GM10248 (cell line): ENCODE measurements around the gene FEM1C.

ENCODE experiments used
- CTCF ChIA-PET: fragments of 300-600 bp; sonication (Branson Sonifier 250); formaldehyde crosslinking; extraction: SDS; loops from one replicate; lab custom pipeline; 2021; ENCODE audit warnings: antibody characterized with exemption; lab: Yijun Ruan, JAX
- POLR2A ChIA-PET: fragments of 350-650 bp; sonication (Branson Sonifier 250); formaldehyde crosslinking; extraction: SDS; loops from one replicate; lab custom pipeline; 2020; ENCODE audit warnings: antibody characterized with exemption; lab: Yijun Ruan, JAX
- DNase-seq: peaks from one replicate; pipeline ENCODE4 v3.0.0; 2012; ENCODE audit errors: extremely low spot score
- TF ChIP-seq, protein P1 (sequence below): IDR thresholded peaks from 2 replicates; pipeline ENCODE4 v1.5.1; 2012; ENCODE audit warnings: mild to moderate bottlenecking, low read depth; ENCODE audit errors: extremely low read depth, missing control alignments, control extremely low read depth

Gene FEM1C

DNA sequence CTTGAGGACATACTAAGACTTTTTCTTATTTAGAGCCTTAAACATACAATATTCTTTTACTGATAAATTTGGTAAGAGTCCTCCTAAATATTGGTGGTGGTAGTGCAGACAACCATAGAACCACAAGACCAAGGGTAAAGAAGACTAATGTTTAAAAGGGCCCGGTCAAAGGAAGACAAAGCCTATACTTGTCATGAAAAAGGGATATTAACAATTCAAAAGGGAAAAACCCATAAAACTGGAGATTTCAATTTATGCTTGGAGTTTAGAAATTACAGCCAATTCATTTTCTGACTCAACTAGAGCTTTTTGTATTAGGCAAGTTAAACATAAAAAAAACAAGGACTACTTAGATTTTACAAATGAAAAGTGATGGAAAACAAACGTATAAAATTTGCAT, 24.4 kb downstream of the FEM1C start:
- DNase-seq: no peak
- POLR2A ChIA-PET: no interaction called here
- TF ChIP-seq, protein P1, sequence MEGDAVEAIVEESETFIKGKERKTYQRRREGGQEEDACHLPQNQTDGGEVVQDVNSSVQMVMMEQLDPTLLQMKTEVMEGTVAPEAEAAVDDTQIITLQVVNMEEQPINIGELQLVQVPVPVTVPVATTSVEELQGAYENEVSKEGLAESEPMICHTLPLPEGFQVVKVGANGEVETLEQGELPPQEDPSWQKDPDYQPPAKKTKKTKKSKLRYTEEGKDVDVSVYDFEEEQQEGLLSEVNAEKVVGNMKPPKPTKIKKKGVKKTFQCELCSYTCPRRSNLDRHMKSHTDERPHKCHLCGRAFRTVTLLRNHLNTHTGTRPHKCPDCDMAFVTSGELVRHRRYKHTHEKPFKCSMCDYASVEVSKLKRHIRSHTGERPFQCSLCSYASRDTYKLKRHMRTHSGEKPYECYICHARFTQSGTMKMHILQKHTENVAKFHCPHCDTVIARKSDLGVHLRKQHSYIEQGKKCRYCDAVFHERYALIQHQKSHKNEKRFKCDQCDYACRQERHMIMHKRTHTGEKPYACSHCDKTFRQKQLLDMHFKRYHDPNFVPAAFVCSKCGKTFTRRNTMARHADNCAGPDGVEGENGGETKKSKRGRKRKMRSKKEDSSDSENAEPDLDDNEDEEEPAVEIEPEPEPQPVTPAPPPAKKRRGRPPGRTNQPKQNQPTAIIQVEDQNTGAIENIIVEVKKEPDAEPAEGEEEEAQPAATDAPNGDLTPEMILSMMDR: no peak
- CTCF ChIA-PET: interaction anchor here (1.2 to 2.1 kb wide), 7 partner anchors 14 to 79 kb away, joined by 3 to 8 read pairs (median 3); no protein-coding TSS in a partner anchor

DNA sequence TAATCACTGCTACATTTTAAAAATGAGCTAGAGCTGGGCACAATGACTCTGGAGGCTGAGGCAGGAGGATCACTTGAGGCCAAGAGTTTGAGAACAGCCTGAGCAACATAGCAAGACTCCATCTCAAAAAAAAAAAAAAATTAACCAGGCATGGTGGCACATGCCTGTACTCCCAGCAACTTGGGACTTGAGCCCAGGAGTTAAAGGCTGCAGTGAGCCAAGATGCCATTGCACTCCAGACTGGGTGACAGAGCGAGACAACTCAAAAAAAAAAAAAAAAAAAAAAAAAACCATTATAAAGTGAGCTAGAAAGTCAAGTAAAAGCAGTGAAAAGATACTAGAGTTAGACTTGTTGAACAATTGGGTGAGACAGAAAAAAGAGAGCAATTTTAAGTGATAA, 28.2 kb downstream of the FEM1C start:
- TF ChIP-seq, protein P1: no peak
- ChIA-PET CTCF (interaction anchor here (1.3 kb wide), 1 partner anchor 8 kb away, joined by 3 read pairs; no protein-coding TSS in a partner anchor), POLR2A (interaction anchor here (0.6 kb wide), 1 partner anchor 39 kb away, joined by 4 read pairs; no protein-coding TSS in a partner anchor)
- no peak for DNase-seq

DNA sequence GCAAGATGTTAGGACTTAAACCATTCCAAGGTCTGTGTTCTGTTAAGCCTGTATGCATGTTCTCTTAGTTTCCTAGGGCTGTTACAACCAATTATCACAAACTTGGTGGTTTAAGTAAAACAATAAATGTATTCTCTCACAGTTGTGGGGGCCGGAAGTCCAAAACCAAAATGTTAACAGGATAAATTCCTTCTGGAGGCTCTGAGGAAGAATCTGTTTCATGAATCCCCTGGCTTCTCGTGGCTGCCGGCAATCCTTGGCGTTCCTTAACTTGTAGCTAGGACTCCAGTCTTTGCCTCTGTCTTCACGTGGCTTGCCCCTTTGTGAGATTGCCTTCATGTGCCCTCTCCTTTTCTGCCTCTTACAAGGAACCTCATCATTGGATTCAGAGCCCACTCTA, 30.4 kb downstream of the FEM1C start:
- CTCF ChIA-PET: interaction anchor here (0.9 to 2.0 kb wide), 5 partner anchors 8 to 17 kb away, joined by 3 to 8 read pairs (median 4); no protein-coding TSS in a partner anchor
- TF ChIP-seq, protein P1: no peak
- POLR2A ChIA-PET: no interaction called here
- no peak for DNase-seq

DNA sequence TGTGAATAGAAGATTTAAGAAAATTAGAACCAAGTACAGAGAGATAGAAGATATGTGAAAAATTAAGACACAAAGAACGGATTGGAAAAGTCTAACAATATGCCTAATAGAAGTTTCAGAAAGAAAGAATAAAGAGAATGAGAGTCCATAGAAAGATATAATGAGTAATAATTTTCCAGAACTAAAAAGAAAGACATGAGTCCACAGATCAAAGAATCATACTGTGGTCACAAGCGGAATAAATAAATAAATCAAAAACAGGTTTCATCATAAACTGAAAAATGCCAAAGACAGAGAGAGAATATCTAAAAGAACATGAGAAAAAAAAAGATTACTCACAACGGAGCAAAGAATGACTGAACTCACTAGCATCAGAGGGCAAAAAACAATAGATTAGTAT, 32.9 kb downstream of the FEM1C start:
- CTCF ChIA-PET: no interaction called here
- POLR2A ChIA-PET: no interaction called here
- no peak for DNase-seq
- TF ChIP-seq, protein P1: no peak

DNA sequence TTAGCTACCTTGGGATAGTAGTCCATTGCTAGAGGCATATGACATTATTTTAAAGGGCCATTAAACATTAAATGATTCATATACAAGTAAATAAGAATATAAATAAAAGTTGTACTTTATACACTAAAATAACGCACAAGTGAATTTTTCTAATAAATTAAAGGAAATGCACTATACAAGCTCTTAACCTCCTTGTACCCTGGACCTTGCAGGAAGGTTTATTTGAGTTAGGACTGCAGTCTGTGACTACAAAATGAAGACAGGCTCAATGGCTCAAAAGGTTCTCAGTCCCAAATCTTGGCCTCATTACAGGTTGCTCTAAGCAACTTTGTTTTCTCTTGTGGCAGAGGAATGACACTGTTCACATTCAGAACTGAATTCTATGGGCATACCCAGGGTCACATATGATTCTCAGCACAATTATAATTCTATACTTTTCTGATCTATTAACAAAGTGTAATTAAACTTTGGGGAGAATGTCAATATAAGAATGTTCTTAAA, 34.4 kb downstream of the FEM1C start:
- TF ChIP-seq, protein P1: no peak
- no peak for DNase-seq
- POLR2A ChIA-PET: no interaction called here
- CTCF ChIA-PET: interaction anchor here (1.5 to 3.0 kb wide), 4 partner anchors 8 to 14 kb away, joined by 4 to 11 read pairs (median 6); no protein-coding TSS in a partner anchor

DNA sequence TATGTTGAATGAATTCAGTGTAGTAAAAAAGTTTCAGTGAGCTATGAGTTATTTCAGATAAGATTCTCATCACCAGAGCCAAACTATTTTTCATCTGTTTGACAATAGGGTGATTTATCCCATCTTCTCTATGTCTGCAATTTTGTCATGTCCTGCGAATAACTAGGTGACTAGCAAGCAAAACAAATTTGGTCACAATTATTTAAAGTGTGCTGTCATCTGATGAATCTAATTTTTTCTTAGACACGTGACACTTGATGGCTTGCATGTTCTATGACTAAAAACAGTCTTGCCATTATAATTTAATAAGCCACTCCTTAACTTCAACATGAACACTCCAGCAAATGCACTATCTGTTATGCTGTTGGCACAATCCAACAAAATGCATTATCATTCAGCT, 35.0 kb downstream of the FEM1C start:
- POLR2A ChIA-PET: no interaction called here
- CTCF ChIA-PET: interaction anchor here (1.5 to 3.0 kb wide), 5 partner anchors 8 to 32 kb away, joined by 4 to 11 read pairs (median 4); no protein-coding TSS in a partner anchor
- TF ChIP-seq, protein P1: no peak
- DNase-seq: no peak
